GM19238 (cell line): ENCODE results near the gene OSBPL1A.

Source experiments
- DNase-seq: peaks from one replicate; pipeline ENCODE4 v3.0.0; 2011; ENCODE audit warnings: low spot score; ENCODE audit not compliant: insufficient read length

Gene OSBPL1A

GRCh38 chr18:24270358-24270936 lies 127.2 kb downstream of the OSBPL1A start:
- no peak for DNase-seq

DNA sequence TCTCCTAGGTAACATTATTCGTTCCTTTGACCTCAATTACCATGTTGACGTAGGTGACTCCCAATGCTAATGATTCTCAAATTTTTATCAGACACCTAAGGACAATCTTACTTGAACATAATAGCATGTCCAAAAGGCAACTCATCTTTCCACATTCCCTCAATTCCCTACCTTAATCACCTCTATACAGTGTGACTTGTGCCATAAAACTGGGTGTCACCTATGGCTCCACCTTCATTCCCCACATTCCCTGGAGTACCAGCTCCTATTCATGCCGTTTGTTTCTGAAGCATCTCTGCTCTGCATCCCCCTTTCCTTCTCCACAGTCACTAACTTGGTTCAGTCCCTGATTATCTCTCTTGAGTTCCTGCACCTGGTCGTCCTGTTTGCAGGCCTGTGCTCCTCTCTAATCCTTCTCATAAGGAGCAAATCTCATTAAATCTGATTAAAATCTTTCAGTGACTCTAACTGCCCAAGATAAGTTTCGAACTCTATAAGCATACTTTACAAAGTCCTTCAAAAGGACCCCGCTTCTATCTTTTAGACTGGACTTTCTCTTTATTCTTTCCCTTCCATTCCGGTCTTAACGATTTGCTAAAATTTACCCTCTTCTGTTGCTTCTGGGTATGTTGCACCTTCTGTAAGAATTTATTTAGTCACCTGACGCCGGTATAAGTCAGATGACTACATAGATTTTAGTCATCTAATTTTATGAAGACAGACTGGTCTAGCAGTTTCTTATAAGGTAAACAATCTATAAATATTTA lies 128.7 kb downstream of the OSBPL1A start:
- no peak for DNase-seq

- no peak for DNase-seq
Observed at GRCh38 chr18:24267878-24268277, 129.7 kb downstream of the OSBPL1A start.

GRCh38 chr18:24266131-24266530 lies 131.5 kb downstream of the OSBPL1A start:
- no peak for DNase-seq

DNA sequence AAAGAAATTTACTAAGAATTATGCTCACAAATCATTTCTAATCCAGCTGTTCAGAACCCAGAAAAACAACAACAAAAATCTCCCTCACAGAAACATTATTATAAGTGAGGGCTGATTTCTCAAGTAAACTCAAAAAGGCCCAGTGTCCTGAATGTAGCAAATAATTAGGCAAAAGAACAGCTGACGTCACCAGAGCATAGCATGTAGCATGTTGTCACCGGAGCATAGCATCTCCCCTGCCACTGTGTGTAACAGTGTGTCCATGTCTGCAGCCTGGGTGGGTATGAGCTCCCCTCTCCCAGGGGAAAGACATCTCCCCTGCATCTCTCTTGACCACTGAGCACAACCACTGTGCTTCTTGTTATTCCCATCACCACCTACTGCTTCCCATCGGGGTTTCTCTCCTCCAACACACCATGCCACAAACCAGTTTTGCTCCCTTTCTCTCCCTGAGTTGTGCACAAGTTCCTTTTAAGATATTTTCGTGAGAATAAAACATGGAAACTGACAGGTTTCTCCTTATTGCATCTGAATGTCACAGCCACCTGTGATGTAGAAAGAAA lies 132.0 kb downstream of the OSBPL1A start:
- DNase-seq: no peak

- no peak for DNase-seq
Observed at GRCh38 chr18:24263050-24263449, 134.6 kb downstream of the OSBPL1A start.

- DNase-seq: no peak
Observed at GRCh38 chr18:24262087-24262486, 135.5 kb downstream of the OSBPL1A start.

DNA sequence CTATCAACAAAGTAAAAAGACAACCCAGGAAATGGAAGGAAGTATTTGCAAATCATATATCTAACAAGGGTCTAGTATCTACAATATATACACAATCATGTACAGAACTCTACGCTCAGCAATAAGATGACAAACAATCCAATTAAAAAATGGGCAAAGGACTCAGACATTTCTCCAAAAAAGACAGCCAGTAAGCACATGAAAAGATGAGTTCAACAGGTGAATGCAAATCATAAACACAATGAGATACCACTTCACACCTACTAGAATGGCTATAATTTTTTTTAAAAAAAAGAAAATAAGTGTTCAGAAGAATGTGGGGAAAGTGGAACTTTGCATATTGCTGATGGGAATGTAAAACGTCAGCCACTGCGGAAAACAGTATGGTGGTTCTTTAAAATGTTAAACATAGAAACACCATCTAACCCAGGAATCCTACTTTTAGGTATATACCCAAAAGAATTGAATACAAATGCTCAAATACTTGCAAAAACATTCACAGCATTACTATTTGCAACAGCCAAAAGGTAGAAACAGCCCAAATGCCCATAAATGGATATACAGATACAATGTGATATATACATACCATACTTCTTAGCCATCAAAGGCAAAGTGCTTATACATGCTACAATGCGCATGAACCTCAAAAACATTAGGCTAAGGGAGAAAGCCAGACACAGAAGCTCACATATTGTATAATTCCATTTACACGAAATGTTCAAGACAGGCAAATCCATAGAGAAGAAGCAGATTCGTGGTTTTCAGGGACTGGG lies 137.6 kb downstream of the OSBPL1A start:
- no peak for DNase-seq

DNA sequence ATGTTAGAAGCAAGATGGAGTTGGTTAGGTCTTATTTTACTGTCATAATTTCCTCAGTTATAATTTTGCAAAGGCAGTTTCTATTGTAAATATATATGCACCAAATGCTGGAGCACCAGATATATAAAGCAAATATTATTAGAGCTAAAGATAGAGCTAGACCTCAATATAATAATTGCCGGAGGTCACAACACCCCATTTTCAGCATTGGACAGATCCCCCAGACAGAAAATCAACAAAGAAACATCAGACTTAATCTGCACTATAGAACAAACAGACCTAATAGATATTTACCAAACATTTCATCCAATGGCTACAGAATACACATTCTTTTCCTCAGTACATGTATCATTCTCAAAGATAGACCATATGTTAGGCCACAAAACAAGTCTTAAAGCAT lies 143.6 kb downstream of the OSBPL1A start:
- no peak for DNase-seq

GRCh38 chr18:24249716-24250115 lies 147.9 kb downstream of the OSBPL1A start:
- DNase-seq: no peak

DNA sequence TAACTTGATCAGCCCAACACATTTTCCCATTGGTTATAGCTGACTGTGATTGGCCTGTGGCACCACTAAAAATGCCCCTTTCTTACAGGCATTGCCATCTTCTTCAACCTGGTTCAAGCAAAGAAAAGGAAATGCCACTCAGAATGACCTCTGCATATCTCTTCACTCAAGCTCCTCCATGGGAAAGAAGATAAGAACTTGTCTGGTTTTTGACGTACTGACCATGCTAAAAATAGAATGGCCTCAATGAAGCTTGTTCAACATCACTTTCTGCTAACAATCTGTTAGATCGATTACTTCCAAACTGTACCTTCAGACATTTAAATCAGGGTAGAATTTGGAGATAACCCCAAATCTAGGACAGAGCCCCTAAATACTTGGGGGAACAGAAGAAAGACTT lies 149.3 kb downstream of the OSBPL1A start:
- DNase-seq: no peak

- DNase-seq: no peak
Observed at GRCh38 chr18:24246143-24246542, 151.5 kb downstream of the OSBPL1A start.

GRCh38 chr18:24244698-24245097 lies 152.9 kb downstream of the OSBPL1A start:
- no peak for DNase-seq

DNA sequence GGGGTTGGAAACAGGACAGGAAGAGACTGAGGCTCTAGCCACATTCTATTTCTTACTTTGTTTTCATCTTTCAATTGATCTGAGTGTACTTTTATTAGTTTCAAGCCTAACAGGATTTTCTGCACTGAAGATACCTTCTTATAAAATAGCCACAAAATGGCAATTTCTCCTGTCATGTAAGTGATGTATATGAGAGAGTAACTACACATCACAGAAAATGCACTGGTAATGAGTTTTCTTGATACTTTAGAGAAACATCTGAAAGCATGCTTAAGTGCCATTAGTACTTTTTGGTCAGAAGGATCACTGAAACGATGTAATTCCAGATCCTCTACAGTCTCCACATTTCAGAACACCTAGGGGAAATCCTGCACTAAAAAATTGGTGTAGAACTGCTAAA lies 153.9 kb downstream of the OSBPL1A start:
- DNase-seq: no peak

- no peak for DNase-seq
Observed at GRCh38 chr18:24239341-24239740, 158.3 kb downstream of the OSBPL1A start.

GRCh38 chr18:24238387-24238786 lies 159.2 kb downstream of the OSBPL1A start:
- no peak for DNase-seq

DNA sequence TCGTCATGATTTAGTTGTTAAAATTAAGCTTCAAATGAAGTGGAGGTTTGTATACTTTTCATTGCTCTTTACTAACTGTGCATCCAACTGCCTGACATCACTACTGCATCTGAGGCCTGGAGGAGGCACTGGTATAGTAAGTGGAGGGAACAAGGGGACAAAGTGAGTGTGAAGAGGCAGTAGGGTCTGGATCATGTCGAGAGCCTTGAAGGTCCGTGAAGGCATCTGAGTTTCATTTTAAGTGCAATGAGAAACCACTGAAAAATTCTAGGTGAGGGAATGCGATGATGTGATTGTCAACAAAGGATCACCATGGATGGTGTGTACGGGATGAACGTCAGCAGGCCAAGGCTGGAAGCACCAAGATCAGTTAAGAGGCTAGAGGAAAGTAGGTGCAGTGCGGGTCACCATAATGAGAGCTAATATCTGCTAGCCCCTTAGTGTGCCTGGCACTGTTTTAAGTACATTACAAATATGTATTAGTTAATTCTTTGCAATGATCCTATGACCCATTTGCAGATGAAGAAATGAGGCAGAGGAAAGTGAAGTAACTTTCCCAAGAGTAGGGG lies 162.7 kb downstream of the OSBPL1A start:
- no peak for DNase-seq

GRCh38 chr18:24234330-24234729 lies 163.3 kb downstream of the OSBPL1A start:
- no peak for DNase-seq

DNA sequence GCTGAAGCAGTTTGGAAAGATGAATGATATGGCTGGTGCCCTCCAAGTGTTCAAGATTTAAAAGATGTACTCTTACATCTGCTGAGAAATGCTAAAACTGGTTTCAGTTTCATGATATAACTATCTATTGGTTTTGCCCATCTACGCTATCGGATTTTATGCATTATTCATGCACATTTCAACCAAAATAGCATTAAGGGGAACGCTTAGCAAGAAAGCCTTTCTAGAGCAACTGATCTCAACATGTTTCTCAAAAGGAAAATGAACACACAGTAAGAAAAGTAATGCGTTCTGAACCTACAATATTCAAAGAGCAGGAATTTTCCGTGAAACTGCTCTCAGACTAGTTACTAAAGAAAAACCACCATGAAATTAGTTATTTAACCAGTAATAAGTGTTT lies 164.8 kb downstream of the OSBPL1A start:
- DNase-seq: no peak

DNA sequence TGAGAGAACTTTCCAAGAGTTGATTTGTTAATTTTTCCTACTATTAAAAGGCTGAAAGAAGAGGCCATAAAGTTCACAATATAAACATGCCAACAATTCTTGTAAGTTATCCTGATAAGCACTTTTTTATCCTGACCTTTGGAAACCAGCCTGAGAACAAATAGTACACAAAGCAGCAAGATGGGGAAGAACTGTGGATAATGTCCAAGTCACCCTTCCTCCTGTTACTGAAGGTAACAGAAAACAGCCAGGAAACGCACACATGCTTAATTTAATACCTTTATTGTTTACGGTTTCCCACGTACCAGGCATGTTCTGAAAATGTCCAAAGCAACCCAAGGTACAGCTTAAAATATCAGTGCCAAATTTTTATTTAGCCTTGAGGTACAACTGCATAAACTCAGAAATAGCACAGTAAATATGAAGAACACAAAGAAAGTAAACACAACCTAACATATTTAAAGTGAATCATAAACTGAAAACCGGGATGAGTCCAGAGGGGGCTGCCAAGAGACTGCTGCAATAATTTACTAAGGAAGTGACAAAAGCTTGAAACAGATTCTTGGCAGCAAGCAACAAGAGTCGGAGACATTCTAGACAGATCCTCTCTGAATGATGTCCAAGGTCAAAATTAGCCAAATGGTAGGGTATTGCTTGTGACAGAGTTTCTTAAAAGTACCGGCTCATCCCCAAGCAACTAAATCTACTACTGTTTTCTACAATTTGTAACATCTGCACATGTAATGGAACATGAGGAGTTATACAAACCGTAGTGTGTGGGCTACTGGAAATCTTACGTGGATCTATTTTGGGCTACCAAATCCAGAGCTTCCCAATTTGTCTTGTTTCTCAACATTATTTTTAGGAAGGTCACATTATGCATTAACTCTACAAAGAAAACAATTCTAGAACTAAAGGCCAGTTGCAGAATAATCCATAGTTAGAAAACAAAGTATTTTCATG lies 165.6 kb downstream of the OSBPL1A start:
- no peak for DNase-seq

GRCh38 chr18:24230766-24231165 lies 166.9 kb downstream of the OSBPL1A start:
- no peak for DNase-seq
